HUES6 (cell line): Measurements from ENCODE around the gene GABRQ.

Experiments
- H3K27ac ChIP-seq: 2 replicates; pipeline ENCODE4 v1.7.0; 2013; ENCODE audit warnings: low read depth, mild to moderate bottlenecking, low read length, inconsistent platforms
- H3K27me3 ChIP-seq: 2 replicates; pipeline ENCODE4 v1.6.1; 2013; ENCODE audit warnings: low read length; ENCODE audit not compliant: control insufficient read depth, insufficient read depth
- H3K36me3 ChIP-seq: 2 replicates; pipeline ENCODE4 v1.6.1; 2013; ENCODE audit warnings: low read length; ENCODE audit not compliant: control insufficient read depth, insufficient read depth
- H3K4me1 ChIP-seq: 2 replicates; pipeline ENCODE4 v1.6.1; 2013; ENCODE audit warnings: low read length; ENCODE audit not compliant: control insufficient read depth, insufficient read depth
- H3K4me3 ChIP-seq: 2 replicates; pipeline ENCODE4 v1.5.1; 2013; ENCODE audit warnings: low read depth, low read length
- H3K9ac ChIP-seq: one replicate; pipeline ENCODE4 v1.6.1; 2013; ENCODE audit warnings: mild to moderate bottlenecking, low read length
- H3K9me3 ChIP-seq: 2 replicates; pipeline ENCODE4 v1.6.1; 2013; ENCODE audit warnings: low read depth, low read length; ENCODE audit not compliant: control insufficient read depth, insufficient read depth

The GABRQ gene

DNA sequence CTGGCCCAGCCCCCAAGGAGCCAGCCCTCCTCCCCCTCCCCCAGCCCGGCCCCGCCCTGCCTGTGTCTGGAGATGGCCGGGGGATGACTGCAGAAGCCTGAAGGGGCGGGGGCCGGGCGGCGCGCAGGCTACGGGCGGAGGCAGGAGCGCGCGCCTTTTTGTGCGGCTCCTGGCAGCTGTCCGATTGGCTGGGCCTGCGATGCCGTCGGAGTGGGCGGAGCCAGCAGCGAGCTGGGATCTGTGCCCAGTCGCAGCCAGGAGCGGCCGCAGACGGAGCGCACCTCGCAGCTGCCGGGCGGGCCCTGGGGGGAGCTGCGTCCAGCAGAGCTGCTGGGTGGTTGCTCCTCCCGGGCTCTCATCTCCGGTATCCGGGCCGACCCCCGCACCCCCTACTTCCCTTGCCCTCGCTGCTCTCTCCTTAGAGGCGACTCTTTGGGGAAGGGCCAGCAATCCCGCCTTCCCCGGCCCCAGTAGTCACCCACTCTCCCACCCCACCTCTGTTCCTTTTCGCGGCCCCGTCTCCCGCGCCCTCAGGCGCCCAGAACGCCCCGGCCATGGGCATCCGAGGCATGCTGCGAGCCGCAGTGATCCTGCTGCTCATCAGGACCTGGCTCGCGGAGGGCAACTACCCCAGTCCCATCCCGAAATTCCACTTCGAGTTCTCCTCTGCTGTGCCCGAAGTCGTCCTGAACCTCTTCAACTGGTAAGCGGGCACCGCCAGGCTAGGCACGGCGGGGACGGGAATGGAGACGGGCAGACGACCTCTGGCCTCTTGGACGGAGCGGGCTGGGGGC lies at the start of gene GABRQ:
Gene GABRQ (plus strand): TSS at position 247 of the 794 bp plus-strand sequence. CDS start 308 bp downstream, at position 555.
- Histone ChIP-seq H3K9ac (peak within 1 kb of the TSS; percentile 32), H3K27ac (no peak within 1 kb of the TSS), H3K4me3 (peak within 1 kb of the TSS; percentile 71), H3K4me1 (peaks cover 37% of the 10 kb centered on the region), H3K36me3 (no peaks in the 10 kb centered on the region), H3K27me3 (peaks cover 39% of the 10 kb centered on the region), H3K9me3 (peaks cover 3% of the 10 kb centered on the region; the same call in 1 of the 2 replicates)

DNA sequence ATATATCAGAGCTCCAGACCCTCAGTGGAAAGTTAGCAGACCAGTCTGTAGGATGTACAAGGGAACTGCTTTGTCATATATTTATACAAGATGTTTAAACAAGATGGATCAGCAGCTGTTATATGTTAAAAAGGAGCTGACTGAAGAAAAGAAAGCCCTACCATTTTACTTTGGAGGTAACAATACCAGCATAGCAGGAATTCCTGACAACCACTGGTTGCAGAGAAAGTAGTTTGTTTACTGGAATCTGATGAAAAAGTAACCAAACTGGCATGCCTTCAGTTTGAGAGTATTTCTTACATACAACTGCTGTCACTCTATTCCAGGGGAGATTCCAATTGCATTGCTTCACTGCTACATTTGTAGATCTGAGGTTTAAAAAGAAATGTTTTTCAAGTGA lies 49.5 kb upstream of the GABRQ start:
- Histone ChIP-seq H3K4me3 (no peak overlapping the region), H3K36me3 (no peaks in the 10 kb centered on the region), H3K9ac (no peak overlapping the region), H3K9me3 (peaks cover 4% of the 10 kb centered on the region; the same call in 1 of the 2 replicates), H3K4me1 (no peaks in the 10 kb centered on the region), H3K27ac (no peak overlapping the region), H3K27me3 (peaks cover 7% of the 10 kb centered on the region; the same call in 1 of the 2 replicates)

DNA sequence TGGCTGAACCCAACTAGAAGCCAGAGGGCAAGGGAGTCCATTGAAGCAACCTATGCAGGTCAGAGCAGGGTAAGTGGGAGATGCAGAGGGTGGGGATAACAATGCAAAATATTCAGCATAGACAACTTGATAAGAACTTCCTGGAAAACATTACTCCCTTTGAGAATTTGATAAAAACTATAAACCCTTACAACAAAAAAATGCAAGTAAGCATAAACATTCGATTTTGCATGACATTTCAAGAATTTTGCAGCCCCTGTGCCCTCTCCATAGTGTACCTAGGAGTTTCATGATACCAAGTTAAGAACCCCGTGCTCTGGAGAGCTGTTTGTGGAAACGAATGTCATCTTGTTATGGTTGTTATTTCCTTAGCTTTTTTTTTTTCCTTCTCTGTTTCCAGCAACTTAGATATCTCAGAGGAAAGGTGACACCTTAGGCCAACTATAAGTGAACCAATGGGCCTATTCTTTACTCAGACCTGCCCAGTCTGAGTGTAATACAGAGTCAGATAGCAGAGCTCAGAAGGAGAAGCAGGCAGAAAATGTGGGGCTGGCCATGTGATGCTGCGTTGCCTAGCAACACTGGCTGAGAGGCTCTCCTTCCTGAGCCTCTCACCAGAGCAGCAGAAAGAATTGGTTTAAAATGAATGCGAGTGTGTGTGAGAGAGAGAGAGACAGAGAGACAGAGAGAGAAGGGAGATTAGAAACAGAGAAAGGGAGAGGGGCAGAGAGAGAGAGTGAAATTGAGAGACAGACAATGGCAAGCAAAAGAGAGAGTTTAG lies 36.7 kb upstream of the GABRQ start:
- Histone ChIP-seq H3K9ac (no peak overlapping the region), H3K9me3 (peaks cover 17% of the 10 kb centered on the region; the same call in 1 of the 2 replicates), H3K4me1 (no peaks in the 10 kb centered on the region), H3K4me3 (no peak overlapping the region), H3K27me3 (peaks cover 8% of the 10 kb centered on the region), H3K27ac (no peak overlapping the region), H3K36me3 (no peaks in the 10 kb centered on the region)

DNA sequence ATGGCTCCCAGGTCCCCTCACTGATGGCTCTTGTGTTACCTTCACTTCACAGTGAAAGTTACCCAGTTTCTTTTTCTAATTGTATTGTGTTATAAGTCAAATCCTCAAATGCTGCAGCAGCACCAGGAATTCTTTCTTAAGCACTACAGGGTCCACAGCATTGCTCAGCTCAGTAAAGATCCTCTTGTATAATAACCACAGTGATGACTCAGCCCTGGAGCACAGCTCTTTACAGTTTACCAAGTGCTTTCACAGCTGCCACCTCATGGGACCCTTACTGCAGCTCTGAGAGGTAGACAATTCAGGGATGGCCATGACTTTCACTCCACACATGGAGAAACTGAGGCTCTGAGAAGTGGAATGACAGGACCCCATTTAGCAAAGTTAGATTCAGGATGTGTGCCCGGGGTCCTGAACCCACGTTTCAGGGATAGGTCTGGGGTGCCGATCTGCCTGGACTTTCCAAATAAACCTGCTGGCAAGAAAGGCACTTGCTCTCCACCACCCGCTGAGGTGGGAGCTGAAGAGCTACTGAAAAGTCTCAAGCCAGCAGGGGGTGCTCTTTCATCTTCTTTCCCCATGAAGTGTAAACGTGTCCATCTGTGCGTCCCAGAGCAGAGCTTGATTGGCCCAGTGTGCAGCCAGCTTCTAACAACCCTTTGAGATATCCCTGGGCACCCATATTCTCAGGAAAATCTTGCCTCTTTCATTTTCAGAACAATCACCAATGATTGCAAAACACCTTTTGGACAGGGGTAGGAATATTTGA lies 35.7 kb upstream of the GABRQ start:
- Histone ChIP-seq H3K9me3 (peaks cover 17% of the 10 kb centered on the region; the same call in 1 of the 2 replicates), H3K27me3 (peaks cover 8% of the 10 kb centered on the region), H3K9ac (no peak overlapping the region), H3K4me3 (no peak overlapping the region), H3K36me3 (no peaks in the 10 kb centered on the region), H3K4me1 (no peaks in the 10 kb centered on the region), H3K27ac (no peak overlapping the region)

DNA sequence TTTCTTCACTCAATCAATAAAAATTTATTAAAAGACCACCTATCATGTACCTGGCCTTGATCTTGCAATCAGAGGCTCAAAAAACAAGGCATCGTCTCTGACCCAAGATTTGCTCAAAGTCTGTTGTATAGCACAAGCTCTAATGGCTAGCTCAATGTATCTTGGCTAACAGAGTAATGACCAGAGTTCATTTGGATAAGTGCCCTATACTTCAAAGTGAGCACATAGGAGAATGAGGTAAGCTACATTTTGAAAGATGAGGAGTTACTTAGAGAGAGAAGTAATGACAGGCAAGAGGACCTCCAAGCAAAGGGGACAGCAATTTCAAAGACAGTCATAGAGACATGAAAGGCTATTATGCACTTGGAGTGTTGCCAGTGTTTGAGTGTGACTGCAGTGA lies 22.9 kb upstream of the GABRQ start:
- Histone ChIP-seq H3K27ac (no peak overlapping the region), H3K9ac (no peak overlapping the region), H3K4me3 (no peak overlapping the region), H3K27me3 (peaks cover 4% of the 10 kb centered on the region), H3K4me1 (peaks cover 4% of the 10 kb centered on the region; the same call in 1 of the 2 replicates), H3K36me3 (no peaks in the 10 kb centered on the region), H3K9me3 (peaks cover 17% of the 10 kb centered on the region; the same call in 1 of the 2 replicates)

DNA sequence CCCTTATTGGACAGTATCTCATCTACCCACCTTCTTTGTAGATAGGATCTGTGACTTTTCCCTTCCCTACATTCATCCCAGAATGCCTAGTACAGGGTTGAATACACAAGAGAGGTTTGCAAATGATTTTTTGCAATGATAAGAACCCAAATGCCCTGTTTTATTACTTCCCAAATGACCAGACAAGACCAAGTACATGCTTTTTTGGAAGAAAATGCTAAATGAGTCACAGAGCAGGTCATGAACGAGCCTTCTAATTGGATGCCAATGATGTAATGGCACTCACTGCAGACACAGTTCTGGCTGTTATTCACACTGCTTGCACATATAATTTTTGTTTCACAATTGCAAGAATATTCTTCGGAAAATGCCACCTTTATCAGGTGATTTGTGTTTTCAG lies 17.8 kb upstream of the GABRQ start:
- no peaks in the 10 kb centered on the region for H3K4me1 ChIP-seq
- peaks cover 14% of the 10 kb centered on the region for H3K27me3 ChIP-seq
- H3K9ac ChIP-seq: no peak overlapping the region
- no peak overlapping the region for H3K4me3 ChIP-seq
- no peak overlapping the region for H3K27ac ChIP-seq
- H3K9me3 ChIP-seq: peaks cover 7% of the 10 kb centered on the region; the same call in 1 of the 2 replicates
- H3K36me3 ChIP-seq: no peaks in the 10 kb centered on the region

DNA sequence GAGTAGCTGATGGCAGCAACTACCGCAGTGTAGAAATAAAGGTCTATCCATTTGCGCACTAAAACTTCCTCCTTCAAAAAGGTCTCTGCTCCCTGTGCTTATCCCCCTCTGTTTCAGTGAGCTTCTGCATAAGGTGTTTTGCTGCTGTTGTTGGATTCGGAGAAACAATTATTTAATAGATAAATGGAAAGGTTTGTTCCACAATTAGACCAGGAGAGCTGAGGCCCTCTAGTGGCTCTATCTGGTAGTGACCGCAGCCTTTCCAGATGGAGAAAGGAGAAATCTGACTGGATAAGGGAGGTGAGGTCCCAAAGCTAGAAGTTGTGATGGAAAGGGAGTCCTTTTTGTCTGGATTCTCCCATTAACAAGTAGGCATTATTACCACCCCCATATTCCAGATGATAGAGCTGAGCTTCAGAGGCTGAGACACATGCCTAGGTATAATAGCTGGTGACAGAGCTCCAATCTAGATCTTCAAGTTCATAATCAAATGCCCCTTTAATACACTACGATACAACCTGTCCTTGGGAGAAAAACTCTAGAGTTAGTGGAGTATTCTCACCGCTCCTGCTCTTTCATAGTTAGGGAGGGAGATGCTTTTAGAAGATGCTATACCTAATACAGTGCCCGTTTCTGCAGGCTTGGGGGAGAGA lies 5.1 kb upstream of the GABRQ start:
- Histone ChIP-seq H3K4me1 (peaks cover 5% of the 10 kb centered on the region; the same call in 1 of the 2 replicates), H3K27me3 (peaks cover 9% of the 10 kb centered on the region; the same call in 1 of the 2 replicates), H3K27ac (no peak overlapping the region), H3K9ac (no peak overlapping the region), H3K9me3 (peaks cover 5% of the 10 kb centered on the region; the same call in 1 of the 2 replicates), H3K36me3 (no peaks in the 10 kb centered on the region), H3K4me3 (no peak overlapping the region)

DNA sequence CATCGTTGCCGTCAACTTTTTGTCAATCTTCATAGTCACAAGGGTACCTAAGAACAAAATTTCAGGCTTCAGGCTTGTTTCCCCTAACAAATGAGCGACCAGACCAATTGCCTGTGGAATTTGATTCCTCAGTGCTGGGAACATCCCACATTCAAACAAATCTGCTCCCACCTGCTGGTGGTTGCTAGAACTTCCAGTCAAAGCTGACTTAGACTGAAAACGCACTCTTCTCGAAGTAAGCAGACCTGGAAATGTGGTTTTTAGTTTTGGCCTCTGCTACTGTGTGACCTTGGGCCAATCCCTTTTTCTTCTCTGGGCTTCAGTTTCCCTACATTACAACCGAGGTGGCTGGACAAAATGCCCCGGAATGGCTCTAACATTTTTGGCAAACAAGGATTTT lies 1.8 kb upstream of the GABRQ start:
- Histone ChIP-seq H3K4me1 (peaks cover 23% of the 10 kb centered on the region), H3K27ac (no peak overlapping the region), H3K36me3 (no peaks in the 10 kb centered on the region), H3K4me3 (no peak overlapping the region), H3K9ac (no peak overlapping the region), H3K9me3 (peaks cover 4% of the 10 kb centered on the region; the same call in 1 of the 2 replicates), H3K27me3 (peaks cover 36% of the 10 kb centered on the region)

DNA sequence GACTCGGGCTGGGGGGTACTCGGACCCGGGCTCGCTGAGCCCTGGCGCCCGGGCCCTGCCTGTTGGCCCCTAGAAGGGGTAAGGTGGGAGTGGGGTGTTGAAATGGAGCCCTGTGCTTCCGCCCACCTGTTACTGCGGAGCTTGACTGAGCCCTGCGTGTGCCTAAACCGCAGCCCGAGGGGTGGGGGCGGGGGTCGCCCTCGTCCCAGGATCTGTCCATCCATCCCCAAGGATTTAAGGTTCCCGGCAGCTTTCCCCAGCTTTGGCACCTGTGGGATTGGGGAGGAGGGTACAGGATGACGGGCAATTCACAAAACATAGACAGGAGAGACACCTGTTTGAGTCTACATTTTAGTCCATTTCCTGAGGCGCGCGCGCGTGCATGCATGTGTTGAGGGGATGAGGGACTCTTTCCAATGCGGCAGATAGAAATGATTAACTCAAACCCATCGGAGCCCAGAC lies 779 bp downstream of the GABRQ start:
- Histone ChIP-seq H3K36me3 (0 out of 2 replicates have a peak, but pooled peaks cover 2% of the 10 kb centered on the region), H3K4me3 (peak overlapping the region; percentile 71), H3K27ac (no peak overlapping the region), H3K4me1 (peaks cover 44% of the 10 kb centered on the region), H3K9ac (no peak overlapping the region), H3K27me3 (peaks cover 39% of the 10 kb centered on the region), H3K9me3 (peaks cover 3% of the 10 kb centered on the region; the same call in 1 of the 2 replicates)

DNA sequence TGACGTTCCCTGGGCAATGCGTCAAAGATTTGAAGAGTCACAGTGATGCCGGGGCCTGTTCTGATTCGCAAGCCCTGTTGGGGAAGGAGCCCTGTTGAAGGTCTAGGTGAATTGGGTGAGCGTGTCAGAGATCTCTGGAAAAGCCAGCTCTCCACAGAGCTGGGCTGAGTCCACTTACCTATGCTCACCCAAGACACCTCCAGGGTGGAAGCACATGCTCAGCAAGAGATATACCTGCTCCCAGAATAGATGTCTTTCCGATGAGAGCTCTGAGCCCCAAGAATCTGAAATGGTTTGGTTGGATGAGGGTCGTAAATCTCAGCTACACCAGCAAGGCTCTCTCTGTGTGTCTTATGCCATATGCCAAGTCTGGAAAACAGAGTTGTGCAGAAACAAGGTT lies 1.7 kb downstream of the GABRQ start:
- Histone ChIP-seq H3K27ac (no peak overlapping the region), H3K27me3 (peaks cover 39% of the 10 kb centered on the region), H3K36me3 (peaks cover 10% of the 10 kb centered on the region; the same call in 1 of the 2 replicates), H3K9ac (no peak overlapping the region), H3K4me3 (no peak overlapping the region), H3K9me3 (peaks cover 11% of the 10 kb centered on the region; the same call in 1 of the 2 replicates), H3K4me1 (peaks cover 44% of the 10 kb centered on the region)
